Ovary (tissue), 9 donors: ENCODE results near the gene GALR2. TPM values are rescaled to one million over a fixed set of nuclear protein-coding genes. Genes with fewer than 3 reads are reported as not detected.
"Not testable (repeated sequence)": the region's sequence is repeated elsewhere in the genome, so short reads cannot be mapped to it uniquely, and the experiment has no call there.

Source experiments
- DNase-seq, 5 donors: peaks; one replicate each; pipeline ENCODE4 v3.0.0-alpha.2; 2019 to 2020
- H3K27ac ChIP-seq, 2 donors: fragments of 200-600 bp; one replicate each; pipeline versions ENCODE4 v1.5.1 to v1.8.0; 2019 to 2022
- H3K27me3 ChIP-seq: fragments of 200-600 bp; one replicate; pipeline ENCODE4 v1.8.0; 2022
- H3K36me3 ChIP-seq: fragments of 200-600 bp; sonication (generic); one replicate; pipeline ENCODE4 v1.5.1; 2019
- H3K4me1 ChIP-seq: one replicate; pipeline ENCODE4 v1.8.1; 2013; ENCODE audit warnings: mild to moderate bottlenecking, moderate library complexity; ENCODE audit not compliant: insufficient read depth
- H3K4me3 ChIP-seq: fragments of 200-600 bp; sonication (generic); one replicate; pipeline ENCODE4 v1.5.1; 2017
- H3K9me3 ChIP-seq, 2 donors: fragments of 200-600 bp in 1 of 2; sonication (generic) in 1 of 2; one replicate each; pipeline versions ENCODE4 v1.5.1 to v1.8.1; 2013 to 2019; ENCODE audit warnings: mild to moderate bottlenecking in 1 of 2, moderate library complexity in 1 of 2
- EP300 ChIP-seq: sonication (generic); formaldehyde crosslinking; IDR thresholded peaks from one replicate; pipeline ENCODE4 v1.6.1; 2017; ENCODE audit warnings: antibody characterized with exemption
- POLR2A ChIP-seq: fragments of 450-650 bp; IDR thresholded peaks from one replicate; pipeline ENCODE4 v1.6.1; 2017; ENCODE audit warnings: antibody characterized with exemption, mild to moderate bottlenecking, moderate library complexity
- WGBS, 3 donors: extraction: QIAGEN DNeasy Blood & Tissue Kit in 1 of 3; methylation state at CpG; one replicate each; pipeline versions ENCODE4 v1.1.5 to v1.1.7; 2013 to 2017; 5-methylcytosine and 5-hydroxymethylcytosine counted together
- intact Hi-C, 4 donors: fragments of 100-400 bp; cut with DNase I; formaldehyde crosslinking; loops; one replicate each; pipeline versions ENCODE4 v1.11.0 to v1.15.1; 2022 to 2023
- polyA plus RNA-seq, 2 donors: library from polyadenylated mRNA; stranded (reverse); fragments of 200-250 nt in 1 of 2; fragments of 350-450 nt in 1 of 2; fragmentation: Illumina TruSeq in 1 of 2; extraction: RNeasy Lipid Tissue Mini Kit (QIAGEN cat#74804) in 1 of 2; gene quantifications; one replicate each; pipeline ENCODE4 v1.2.3, GENCODE V29; 2013 to 2014
- total RNA-seq, 7 donors: library from RNA; depleted of rRNA in 2 of 7; stranded (reverse); fragments of >200 nt in 2 of 7; fragmentation: NEBNext Ultra II Directional in 3 of 7; extraction: Animal tissue kit (Norgen Biotek cat#: 25700) in 3 of 7; gene quantifications; one replicate each; pipeline versions ENCODE4 v1.1.0 to v1.2.4, GENCODE V29; 2016 to 2023
- TF ChIP-seq, protein P1 (sequence below), 3 donors: fragments of 450-650 bp in 2 of 3; fragments of 200-600 bp in 1 of 3; IDR thresholded peaks; one replicate each; pipeline versions ENCODE4 v1.5.1 to v1.8.0; 2016 to 2022; ENCODE audit warnings: antibody characterized with exemption in 3 of 3, mild to moderate bottlenecking in 1 of 3
- donor health status: DM: no; HTN: no; CAD: no; lungs with moderate emphysema.
- donor health status: DM: no; HTN: no; CAD: no.
- donor health status: Bipolar disorder and iron deficiency.
- donor health status: DM: yes; HTN: yes; CAD: no.
- donor health status: DM: no; HTN: no; CAD: no.
- donor health status: DM: yes; HTN: yes; CAD: no.

GALR2 gene
- total and polyA plus RNA-seq, 9 donors = 0.34 TPM; not detected in 8

- Histone ChIP-seq H3K27me3 (peaks cover 11% of the 10 kb centered on the region), H3K9me3 (no peaks in the 10 kb centered on the region), H3K4me1 (peaks cover 24% of the 10 kb centered on the region), H3K27ac (no peak overlapping the region), H3K36me3 (no peaks in the 10 kb centered on the region), H3K4me3 (no peak overlapping the region)
- WGBS, 3 donors = 3 to 5% (median 5%) methylated on average over 23 to 41 of the region's 41 CpGs
- intact Hi-C loops = no loop called here
- DNase-seq = no peak
- TF ChIP-seq POLR2A (no peak), EP300 (no peak)
- TF ChIP-seq, protein P1, sequence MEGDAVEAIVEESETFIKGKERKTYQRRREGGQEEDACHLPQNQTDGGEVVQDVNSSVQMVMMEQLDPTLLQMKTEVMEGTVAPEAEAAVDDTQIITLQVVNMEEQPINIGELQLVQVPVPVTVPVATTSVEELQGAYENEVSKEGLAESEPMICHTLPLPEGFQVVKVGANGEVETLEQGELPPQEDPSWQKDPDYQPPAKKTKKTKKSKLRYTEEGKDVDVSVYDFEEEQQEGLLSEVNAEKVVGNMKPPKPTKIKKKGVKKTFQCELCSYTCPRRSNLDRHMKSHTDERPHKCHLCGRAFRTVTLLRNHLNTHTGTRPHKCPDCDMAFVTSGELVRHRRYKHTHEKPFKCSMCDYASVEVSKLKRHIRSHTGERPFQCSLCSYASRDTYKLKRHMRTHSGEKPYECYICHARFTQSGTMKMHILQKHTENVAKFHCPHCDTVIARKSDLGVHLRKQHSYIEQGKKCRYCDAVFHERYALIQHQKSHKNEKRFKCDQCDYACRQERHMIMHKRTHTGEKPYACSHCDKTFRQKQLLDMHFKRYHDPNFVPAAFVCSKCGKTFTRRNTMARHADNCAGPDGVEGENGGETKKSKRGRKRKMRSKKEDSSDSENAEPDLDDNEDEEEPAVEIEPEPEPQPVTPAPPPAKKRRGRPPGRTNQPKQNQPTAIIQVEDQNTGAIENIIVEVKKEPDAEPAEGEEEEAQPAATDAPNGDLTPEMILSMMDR (IDR thresholded peaks at IDR 0.05) = no peak
Measured at GRCh38 chr17:76076146-76076764, 1.7 kb downstream of the GALR2 start.

DNA sequence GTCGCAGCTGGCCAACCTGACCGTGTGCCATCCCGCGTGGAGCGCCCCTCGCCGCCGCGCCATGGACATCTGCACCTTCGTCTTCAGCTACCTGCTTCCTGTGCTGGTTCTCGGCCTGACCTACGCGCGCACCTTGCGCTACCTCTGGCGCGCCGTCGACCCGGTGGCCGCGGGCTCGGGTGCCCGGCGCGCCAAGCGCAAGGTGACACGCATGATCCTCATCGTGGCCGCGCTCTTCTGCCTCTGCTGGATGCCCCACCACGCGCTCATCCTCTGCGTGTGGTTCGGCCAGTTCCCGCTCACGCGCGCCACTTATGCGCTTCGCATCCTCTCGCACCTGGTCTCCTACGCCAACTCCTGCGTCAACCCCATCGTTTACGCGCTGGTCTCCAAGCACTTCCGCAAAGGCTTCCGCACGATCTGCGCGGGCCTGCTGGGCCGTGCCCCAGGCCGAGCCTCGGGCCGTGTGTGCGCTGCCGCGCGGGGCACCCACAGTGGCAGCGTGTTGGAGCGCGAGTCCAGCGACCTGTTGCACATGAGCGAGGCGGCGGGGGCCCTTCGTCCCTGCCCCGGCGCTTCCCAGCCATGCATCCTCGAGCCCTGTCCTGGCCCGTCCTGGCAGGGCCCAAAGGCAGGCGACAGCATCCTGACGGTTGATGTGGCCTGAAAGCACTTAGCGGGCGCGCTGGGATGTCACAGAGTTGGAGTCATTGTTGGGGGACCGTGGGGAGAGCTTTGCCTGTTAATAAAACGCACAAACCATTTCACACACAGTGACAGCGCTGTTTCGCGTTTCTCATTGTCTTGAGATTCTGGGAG, 2.4 kb downstream of the GALR2 start:
- intact Hi-C loops = no loop called here
- peaks cover 11% of the 10 kb centered on the region for H3K27me3 ChIP-seq
- H3K9me3 ChIP-seq = no peaks in the 10 kb centered on the region
- no peaks in the 10 kb centered on the region for H3K36me3 ChIP-seq
- H3K4me3 ChIP-seq = no peak overlapping the region
- no peak for DNase-seq
- no peak overlapping the region for H3K27ac ChIP-seq
- TF ChIP-seq, protein P1 (IDR thresholded peaks at IDR 0.05) = no peak
- TF ChIP-seq EP300 (no peak), POLR2A (no peak)
- 2 to 4% (median 3%) methylated on average over 69 to 82 of the region's 82 CpGs for whole genome bisulfite sequencing, 3 donors
- H3K4me1 ChIP-seq = peaks cover 24% of the 10 kb centered on the region

DNA sequence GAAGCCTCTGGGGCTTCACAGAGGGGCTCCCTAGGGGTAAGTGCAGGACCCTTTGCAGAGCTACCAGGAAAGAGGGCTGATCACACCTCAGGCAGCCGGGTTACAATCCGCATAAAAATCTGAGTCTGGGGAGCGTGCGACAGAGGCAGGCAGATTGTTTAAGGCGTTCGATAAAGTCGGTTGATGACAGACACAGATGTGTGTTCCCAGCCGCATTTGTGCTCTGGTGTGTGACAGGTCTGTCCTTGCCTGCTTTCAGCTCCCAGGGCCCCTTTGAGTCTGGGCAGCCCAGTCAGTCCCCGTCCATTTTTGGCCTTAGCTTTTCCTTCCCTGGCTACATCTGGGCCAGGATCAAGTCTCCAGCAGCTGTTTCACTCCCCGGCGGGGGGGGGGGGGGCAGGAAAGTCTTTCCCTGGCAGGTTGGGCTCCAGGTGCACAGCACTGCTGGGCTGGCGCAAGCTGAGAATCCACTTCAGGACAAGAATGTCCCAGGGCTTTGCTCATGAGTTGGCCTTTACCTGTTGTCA, 3.1 kb downstream of the GALR2 start:
- Histone ChIP-seq H3K4me1 (peaks cover 24% of the 10 kb centered on the region), H3K4me3 (no peak overlapping the region), H3K27ac (no peak overlapping the region), H3K36me3 (no peaks in the 10 kb centered on the region), H3K27me3 (peaks cover 11% of the 10 kb centered on the region), H3K9me3 (no peaks in the 10 kb centered on the region)
- TF ChIP-seq, protein P1 (IDR thresholded peaks at IDR 0.05) = no peak
- TF ChIP-seq EP300 = no peak
- no peak for TF ChIP-seq POLR2A
- WGBS, 3 donors = 20 to 30% (median 21%) methylated on average over 11 to 12 of the region's 12 CpGs
- intact Hi-C loops = no loop called here
- DNase-seq = no peak

- DNase-seq, H3K4me3 ChIP-seq, intact Hi-C loops, H3K27ac ChIP-seq, H3K36me3 ChIP-seq, H3K9me3 ChIP-seq: not testable (repeated sequence)
- Histone ChIP-seq H3K27me3 (peaks cover 11% of the 10 kb centered on the region), H3K4me1 (peaks cover 24% of the 10 kb centered on the region)
- 62 to 74% (median 65%) methylated on average over 5 of the region's 5 CpGs for WGBS, 3 donors
Measured at GRCh38 chr17:76078370-76078769, 3.8 kb downstream of the GALR2 start.
